Mucosa of descending colon (tissue), 3 donors: ENCODE results near the gene ZNF831. TPM values are rescaled to one million over a fixed set of nuclear protein-coding genes. Genes with fewer than 3 reads are reported as not detected.
A peak's percentile ranks its signal among the peaks of the same experiment; 100 is the strongest.

Experiments
- ATAC-seq: fragments of 200-7000 bp; cut with Tn5 transposase; one replicate; pipeline ENCODE4 v1.9.1; 2020; ENCODE audit warnings: mild to moderate bottlenecking, moderate library complexity
- DNase-seq, 3 donors: peaks; one replicate each; pipeline ENCODE4 v3.0.0-alpha.2; 2020
- H3K36me3 ChIP-seq: fragments of 200-600 bp; one replicate; pipeline ENCODE4 v1.8.0; 2021; ENCODE audit warnings: low read depth, mild to moderate bottlenecking
- H3K4me1 ChIP-seq: fragments of 200-600 bp; one replicate; pipeline ENCODE4 v1.8.0; 2021; ENCODE audit warnings: low read depth, mild to moderate bottlenecking
- H3K4me3 ChIP-seq: fragments of 200-600 bp; one replicate; pipeline ENCODE4 v1.8.0; 2021; ENCODE audit warnings: mild to moderate bottlenecking
- H3K9me3 ChIP-seq: fragments of 200-600 bp; one replicate; pipeline ENCODE4 v1.8.0; 2021; ENCODE audit warnings: mild to moderate bottlenecking
- CTCF ChIP-seq: fragments of 200-600 bp; IDR thresholded peaks from one replicate; pipeline ENCODE4 v1.8.0; 2022; ENCODE audit warnings: antibody characterized with exemption, mild to moderate bottlenecking
- intact Hi-C, 2 donors: fragments of 100-400 bp; cut with DNase I in 1 of 2; cut with micrococcal nuclease in 1 of 2; formaldehyde crosslinking; loops; one replicate each; pipeline versions ENCODE4 v1.11.0 to v1.11.1; 2022; cut with DNase I, micrococcal nuclease
- total RNA-seq, 3 donors: library from RNA; stranded (reverse); fragmentation: NEBNext Ultra II Directional in 2 of 3; extraction: Animal tissue kit (Norgen Biotek cat#: 25700) in 2 of 3; gene quantifications; one replicate each; pipeline versions ENCODE4 v1.2.1 to v1.2.4, GENCODE V29; 2021 to 2023
- donor health status: DM: no; HTN: no; CAD: no; lungs with moderate emphysema.
- donor health status: DM: no; HTN: no; CAD: no.
- donor health status: DM: no; HTN: yes; CAD: no.

The ZNF831 gene
- total RNA-seq, 3 donors from 2014 or later: 0.38 to 0.89 (median 0.57) TPM

GRCh38 chr20:59214073-59214472 lies 50.5 kb downstream of the ZNF831 start:
- no peak overlapping the region for H3K4me3 ChIP-seq
- no peaks in the 10 kb centered on the region for H3K36me3 ChIP-seq
- no peaks in the 10 kb centered on the region for H3K9me3 ChIP-seq
- no peak for TF ChIP-seq CTCF
- no peaks in the 10 kb centered on the region for H3K4me1 ChIP-seq
- DNase-seq (no peak), ATAC-seq (no peak)
- intact Hi-C loops: no loop called here

- H3K9me3 ChIP-seq: no peaks in the 10 kb centered on the region
These were observed 51.3 kb downstream of the ZNF831 start for GRCh38 chr20:59214606-59215547.

GRCh38 chr20:59217173-59217572 lies 53.6 kb downstream of the ZNF831 start:
- H3K36me3 ChIP-seq: no peaks in the 10 kb centered on the region
- no peak for TF ChIP-seq CTCF
- ATAC-seq (no peak), DNase-seq (no peak)
- no peak overlapping the region for H3K4me3 ChIP-seq
- H3K4me1 ChIP-seq: no peaks in the 10 kb centered on the region
- no peaks in the 10 kb centered on the region for H3K9me3 ChIP-seq
- intact Hi-C loops: loop anchor here in 1 of 2 donors (5.0 kb wide), 1 partner anchor 345 kb away; no protein-coding TSS in a partner anchor

More at GRCh38 chr20:59214606-59215547, 51.3 kb downstream of the ZNF831 start:
- ATAC-seq: peak; percentile 56
- H3K36me3 ChIP-seq: no peaks in the 10 kb centered on the region
- no peak overlapping the region for H3K4me3 ChIP-seq
- TF ChIP-seq CTCF: no peak
- H3K4me1 ChIP-seq: no peaks in the 10 kb centered on the region
- intact Hi-C loops: loop anchor here in 1 of 2 donors (5.0 kb wide), 1 partner anchor 343 kb away; no protein-coding TSS in a partner anchor
- DNase-seq: no peak

GRCh38 chr20:59217794-59218280 lies 54.2 kb downstream of the ZNF831 start:
- intact Hi-C loops: loop anchor here in 1 of 2 donors (5.0 kb wide), 1 partner anchor 346 kb away; no protein-coding TSS in a partner anchor
- ATAC-seq (no peak), DNase-seq (no peak)
- no peak for TF ChIP-seq CTCF
- H3K36me3 ChIP-seq: no peaks in the 10 kb centered on the region
- no peaks in the 10 kb centered on the region for H3K9me3 ChIP-seq
- H3K4me3 ChIP-seq: no peak overlapping the region
- peaks cover 2% of the 10 kb centered on the region for H3K4me1 ChIP-seq

GRCh38 chr20:59219211-59219610 lies 55.6 kb downstream of the ZNF831 start:
- DNase-seq: no peak
- intact Hi-C loops: loop anchor here in 1 of 2 donors (5.0 kb wide), 1 partner anchor 347 kb away; no protein-coding TSS in a partner anchor
- no peak for ATAC-seq

More at GRCh38 chr20:59219211-59219610, 55.6 kb downstream of the ZNF831 start:
- Histone ChIP-seq H3K9me3 (no peaks in the 10 kb centered on the region), H3K4me3 (no peak overlapping the region), H3K4me1 (peaks cover 3% of the 10 kb centered on the region), H3K36me3 (no peaks in the 10 kb centered on the region)
- no peak for TF ChIP-seq CTCF
